Esophagus squamous epithelium (tissue), 4 donors: ENCODE measurements around the gene C9orf57.
"Not testable (repeated sequence)": the region's sequence is repeated elsewhere in the genome, so short reads cannot be mapped to it uniquely, and the experiment has no call there.

Experiments
- POLR2A ChIP-seq, 4 donors: fragments of 450-650 bp; IDR thresholded peaks; one replicate each; pipeline ENCODE4 v1.6.1; 2017; ENCODE audit warnings: antibody characterized with exemption in 4 of 4, mild to moderate bottlenecking in 4 of 4, moderate library complexity in 3 of 4
- TF ChIP-seq, protein P1 (sequence below), 6 experiments: fragments of 450-650 bp in 4 of 6; fragments of 200-600 bp in 2 of 6; sonication (generic) in 2 of 6; IDR thresholded peaks; one replicate each; pipeline ENCODE4 v1.5.1; 2016 to 2019; ENCODE audit warnings: antibody characterized with exemption in 6 of 6, mild to moderate bottlenecking in 4 of 6, moderate library complexity in 4 of 6

DNA sequence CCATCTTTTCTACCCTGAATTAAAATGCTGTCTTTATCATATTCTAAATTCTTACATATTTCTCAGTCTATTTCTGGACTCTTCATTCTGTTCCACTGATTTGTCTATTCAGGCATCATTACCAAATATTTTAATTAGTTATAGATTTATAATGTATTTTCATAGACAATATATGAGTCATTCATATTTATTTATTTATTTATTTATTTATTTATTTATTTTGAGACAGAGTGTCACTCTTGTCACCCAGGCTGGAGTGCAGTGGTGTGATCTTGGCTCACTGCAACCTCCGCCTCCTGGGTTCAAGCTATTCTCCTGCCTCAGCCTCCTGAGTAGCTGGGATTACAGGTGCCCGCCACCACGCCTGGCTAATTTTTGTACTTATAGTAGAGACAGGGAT lies 35.1 kb upstream of the C9orf57 start:
- TF ChIP-seq, protein P1, sequence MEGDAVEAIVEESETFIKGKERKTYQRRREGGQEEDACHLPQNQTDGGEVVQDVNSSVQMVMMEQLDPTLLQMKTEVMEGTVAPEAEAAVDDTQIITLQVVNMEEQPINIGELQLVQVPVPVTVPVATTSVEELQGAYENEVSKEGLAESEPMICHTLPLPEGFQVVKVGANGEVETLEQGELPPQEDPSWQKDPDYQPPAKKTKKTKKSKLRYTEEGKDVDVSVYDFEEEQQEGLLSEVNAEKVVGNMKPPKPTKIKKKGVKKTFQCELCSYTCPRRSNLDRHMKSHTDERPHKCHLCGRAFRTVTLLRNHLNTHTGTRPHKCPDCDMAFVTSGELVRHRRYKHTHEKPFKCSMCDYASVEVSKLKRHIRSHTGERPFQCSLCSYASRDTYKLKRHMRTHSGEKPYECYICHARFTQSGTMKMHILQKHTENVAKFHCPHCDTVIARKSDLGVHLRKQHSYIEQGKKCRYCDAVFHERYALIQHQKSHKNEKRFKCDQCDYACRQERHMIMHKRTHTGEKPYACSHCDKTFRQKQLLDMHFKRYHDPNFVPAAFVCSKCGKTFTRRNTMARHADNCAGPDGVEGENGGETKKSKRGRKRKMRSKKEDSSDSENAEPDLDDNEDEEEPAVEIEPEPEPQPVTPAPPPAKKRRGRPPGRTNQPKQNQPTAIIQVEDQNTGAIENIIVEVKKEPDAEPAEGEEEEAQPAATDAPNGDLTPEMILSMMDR (IDR thresholded peaks at IDR 0.05), result not testable (repeated sequence)
- not testable (repeated sequence) for TF ChIP-seq POLR2A (IDR thresholded peaks at IDR 0.05)
